Measurements from ENCODE around the gene NPFF. TPM values are rescaled to one million over a fixed set of nuclear protein-coding genes. Genes with fewer than 3 reads are reported as not detected.
A peak's percentile ranks its signal among the peaks of the same experiment; 100 is the strongest.

The NPFF gene
- total and polyA plus RNA-seq, 11 donors, result not detected

DNA sequence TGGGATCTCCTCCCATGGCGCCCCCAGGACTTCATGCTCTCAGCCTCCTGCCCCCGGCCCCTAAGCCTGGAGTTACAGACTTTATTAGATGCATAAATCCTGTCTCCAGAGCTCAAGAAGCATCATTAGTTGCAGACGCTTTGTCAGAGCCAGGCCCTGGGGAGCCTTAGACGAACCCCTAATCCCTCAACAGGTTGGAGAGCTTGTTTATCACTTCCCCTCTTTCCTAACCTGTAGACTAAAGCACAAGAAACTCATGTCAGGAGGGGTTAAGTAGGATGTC lies 260 bp upstream of the NPFF start:
- ATAC-seq (no peak), DNase-seq (no peak)
- Histone ChIP-seq H3K4me3 (no peak overlapping the region), H3K27me3 (no peaks in the 10 kb centered on the region), H3K27ac (no peak overlapping the region), H3K36me3 (peaks cover 0 to 66% (median 49%) of the 10 kb centered on the region in 9 donors), H3K9me3 (no peaks in the 10 kb centered on the region), H3K4me1 (peaks cover 0 to 28% (median 16%) of the 10 kb centered on the region in 12 donors)
- intact Hi-C loops (cut with DNase I), result loop anchor here in 9 of 10 donors (2.0 to 10.0 kb wide), 7 partner anchors 80 to 293 kb away; partner anchors contain the start of genes AAAS (in 6 of the 9) and AMHR2 (in 1 of the 9)
- TF ChIP-seq, protein P1, sequence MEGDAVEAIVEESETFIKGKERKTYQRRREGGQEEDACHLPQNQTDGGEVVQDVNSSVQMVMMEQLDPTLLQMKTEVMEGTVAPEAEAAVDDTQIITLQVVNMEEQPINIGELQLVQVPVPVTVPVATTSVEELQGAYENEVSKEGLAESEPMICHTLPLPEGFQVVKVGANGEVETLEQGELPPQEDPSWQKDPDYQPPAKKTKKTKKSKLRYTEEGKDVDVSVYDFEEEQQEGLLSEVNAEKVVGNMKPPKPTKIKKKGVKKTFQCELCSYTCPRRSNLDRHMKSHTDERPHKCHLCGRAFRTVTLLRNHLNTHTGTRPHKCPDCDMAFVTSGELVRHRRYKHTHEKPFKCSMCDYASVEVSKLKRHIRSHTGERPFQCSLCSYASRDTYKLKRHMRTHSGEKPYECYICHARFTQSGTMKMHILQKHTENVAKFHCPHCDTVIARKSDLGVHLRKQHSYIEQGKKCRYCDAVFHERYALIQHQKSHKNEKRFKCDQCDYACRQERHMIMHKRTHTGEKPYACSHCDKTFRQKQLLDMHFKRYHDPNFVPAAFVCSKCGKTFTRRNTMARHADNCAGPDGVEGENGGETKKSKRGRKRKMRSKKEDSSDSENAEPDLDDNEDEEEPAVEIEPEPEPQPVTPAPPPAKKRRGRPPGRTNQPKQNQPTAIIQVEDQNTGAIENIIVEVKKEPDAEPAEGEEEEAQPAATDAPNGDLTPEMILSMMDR (IDR thresholded peaks at IDR 0.05), result no peak
- no peak for TF ChIP-seq POLR2A (IDR thresholded peaks at IDR 0.05)
- WGBS, 4 donors, result 79 to 90% (median 84%) methylated on average over 4 of the region's 4 CpGs

DNA sequence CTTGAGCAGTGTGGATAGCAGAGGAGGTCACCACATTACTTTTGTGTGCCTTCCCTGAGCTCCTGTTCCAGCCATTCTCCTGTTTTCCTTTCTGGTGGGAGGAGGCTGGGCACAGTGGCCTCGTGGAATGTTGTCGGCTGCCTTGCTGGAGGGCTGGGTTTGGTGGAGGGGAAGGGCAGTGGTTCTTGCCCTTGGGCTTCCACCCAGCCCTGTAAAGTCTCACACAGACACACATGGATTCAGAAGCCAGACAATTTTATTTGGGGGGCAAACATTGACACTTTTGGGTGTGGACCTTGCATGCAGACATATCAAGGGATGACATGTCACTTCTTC lies 866 bp downstream of the NPFF start:
- TF ChIP-seq POLR2A (IDR thresholded peaks at IDR 0.05), result no peak
- TF ChIP-seq, protein P1 (IDR thresholded peaks at IDR 0.05), result no peak
- Histone ChIP-seq H3K4me3 (no peak overlapping the region), H3K4me1 (peaks cover 5 to 40% (median 27%) of the 10 kb centered on the region in 12 donors), H3K9me3 (no peaks in the 10 kb centered on the region), H3K27ac (no peak overlapping the region), H3K36me3 (peaks cover 0 to 55% (median 38%) of the 10 kb centered on the region in 9 donors), H3K27me3 (no peaks in the 10 kb centered on the region)
- ATAC-seq, result no peak
- DNase-seq, result no peak
- 20 to 46% (median 29%) methylated on average over 2 of the region's 2 CpGs for WGBS, 4 donors
- intact Hi-C loops (cut with DNase I), result loop anchor here in 9 of 10 donors (2.0 to 10.0 kb wide), 7 partner anchors 79 to 292 kb away; partner anchors contain the start of genes AAAS (in 6 of the 9) and AMHR2 (in 1 of the 9)

DNA sequence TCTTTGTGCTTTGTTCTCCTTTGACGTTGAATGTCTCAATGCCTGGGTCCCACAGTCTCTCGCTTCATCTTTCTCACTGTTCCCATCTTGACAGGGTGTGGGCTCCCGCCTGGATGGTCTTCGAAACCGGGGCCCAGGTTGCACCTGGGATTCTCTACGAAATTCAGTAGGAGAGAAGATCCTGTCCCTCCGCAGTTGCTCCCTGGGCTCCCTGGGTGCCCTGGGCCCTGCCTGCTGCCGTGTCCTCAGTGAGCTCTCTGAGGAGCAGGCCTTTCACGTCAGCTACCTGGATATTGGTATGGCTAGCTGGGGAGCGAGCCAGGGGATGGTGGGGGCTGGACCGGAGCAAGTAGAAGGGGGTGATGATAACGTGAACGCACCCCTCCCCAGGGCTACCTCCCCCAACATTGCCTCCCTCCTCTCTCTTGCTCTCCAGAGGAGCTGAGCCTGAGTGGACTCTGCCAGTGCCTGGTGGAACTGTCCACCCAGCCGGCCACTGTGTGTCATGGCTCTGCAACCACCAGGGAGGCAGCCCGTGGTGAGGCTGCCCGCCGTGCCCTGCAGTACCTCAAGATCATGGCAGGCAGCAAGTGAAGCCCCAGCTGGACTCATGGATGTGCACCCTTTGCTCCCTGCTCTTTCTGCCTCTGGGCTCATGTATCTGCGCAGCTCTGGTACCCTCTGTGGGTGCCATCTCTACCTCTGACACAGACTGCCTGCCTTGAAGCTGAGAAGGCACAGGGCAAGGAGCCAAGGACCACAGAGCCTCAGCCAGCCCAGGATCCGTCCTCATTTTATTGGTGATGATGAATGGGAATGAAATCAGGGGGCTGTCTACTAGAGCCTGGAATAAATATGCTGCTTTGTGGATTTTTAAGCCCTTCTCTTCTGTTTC lies 1.5 kb downstream of the NPFF start:
- no peak for ATAC-seq
- H3K4me3 ChIP-seq, result no peak overlapping the region
- 83 to 90% (median 85%) methylated on average over 13 to 19 of the region's 19 CpGs for WGBS, 4 donors
- H3K27me3 ChIP-seq, result no peaks in the 10 kb centered on the region
- no peak for TF ChIP-seq POLR2A (IDR thresholded peaks at IDR 0.05)
- TF ChIP-seq, protein P1 (IDR thresholded peaks at IDR 0.05), result no peak
- no peak for DNase-seq
- no peaks in the 10 kb centered on the region for H3K9me3 ChIP-seq
- peak overlapping the region in 1 of 12 donors; percentile 10 for H3K27ac ChIP-seq
- H3K36me3 ChIP-seq, result peaks cover 0 to 49% (median 32%) of the 10 kb centered on the region in 9 donors
- intact Hi-C loops (cut with DNase I), result loop anchor here in 9 of 10 donors (2.0 to 10.0 kb wide), 7 partner anchors 79 to 291 kb away; partner anchors contain the start of genes AAAS (in 6 of the 9) and AMHR2 (in 1 of the 9)
- H3K4me1 ChIP-seq, result peaks cover 5 to 40% (median 27%) of the 10 kb centered on the region in 12 donors

DNA sequence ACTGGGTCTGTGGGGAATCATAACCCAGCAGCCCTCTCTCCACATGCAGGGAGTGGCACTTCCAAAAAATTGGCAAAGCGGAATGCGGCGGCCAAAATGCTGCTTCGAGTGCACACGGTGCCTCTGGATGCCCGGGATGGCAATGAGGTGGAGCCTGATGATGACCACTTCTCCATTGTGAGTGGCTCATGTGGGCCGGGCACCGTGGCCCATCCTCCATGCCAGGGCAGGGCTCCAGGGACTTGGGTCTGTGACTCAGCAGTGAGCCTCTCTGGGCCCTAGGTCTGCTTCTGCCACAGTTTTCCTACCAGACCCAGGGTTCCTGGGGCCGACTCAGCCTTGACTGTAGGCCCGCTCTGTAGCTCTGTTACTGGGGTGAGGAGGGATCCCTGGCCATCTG lies 2.2 kb downstream of the NPFF start:
- ATAC-seq, result no peak
- Histone ChIP-seq H3K36me3 (peaks cover 0 to 42% (median 26%) of the 10 kb centered on the region in 9 donors), H3K9me3 (no peaks in the 10 kb centered on the region), H3K27ac (peak overlapping the region in 1 of 12 donors; percentile 10), H3K4me1 (peaks cover 5 to 43% (median 30%) of the 10 kb centered on the region in 12 donors), H3K4me3 (no peak overlapping the region), H3K27me3 (no peaks in the 10 kb centered on the region)
- intact Hi-C loops (cut with DNase I), result loop anchor here in 9 of 10 donors (5.0 to 10.0 kb wide), 6 partner anchors 78 to 290 kb away; partner anchors contain the start of genes AAAS (in 6 of the 9) and AMHR2 (in 1 of the 9)
- 79 to 90% (median 87%) methylated on average over 9 to 10 of the region's 10 CpGs for WGBS, 4 donors
- no peak for DNase-seq
- TF ChIP-seq POLR2A (IDR thresholded peaks at IDR 0.05), result no peak
- TF ChIP-seq, protein P1 (IDR thresholded peaks at IDR 0.05), result no peak
